Stimulated activated CD8-positive, alpha-beta memory T cell treated with anti-CD3 and anti-CD28 coated beads, Interleukin-15, amount 100 ng/mL, for 24 hours (primary cell): ENCODE results near the gene CEBPA.

Source experiments
- DNase-seq: peaks from one replicate; pipeline ENCODE4 v3.0.0-alpha.2; 2020; ENCODE audit warnings: low read depth

The CEBPA gene

DNA sequence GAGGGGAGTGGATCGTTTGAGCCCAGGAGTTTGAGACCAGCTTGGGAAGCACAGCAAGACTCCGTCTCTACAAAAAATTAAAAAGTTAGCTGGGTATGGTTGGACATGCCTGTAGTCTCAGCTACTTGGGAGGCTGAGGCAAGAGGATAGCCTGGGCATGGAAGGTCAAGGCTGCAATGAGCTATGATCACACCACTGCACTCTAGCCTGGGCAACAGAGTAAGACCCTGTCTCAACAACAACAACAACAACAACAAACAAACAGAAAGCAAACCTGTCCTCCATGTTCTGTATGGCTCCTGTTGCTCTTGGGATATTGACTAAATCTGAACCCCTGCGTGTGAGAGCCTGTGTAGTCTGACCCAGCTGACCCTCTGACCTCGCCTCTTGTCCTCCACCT is 14.9 kb downstream of the CEBPA start:
- DNase-seq, result no peak

DNA sequence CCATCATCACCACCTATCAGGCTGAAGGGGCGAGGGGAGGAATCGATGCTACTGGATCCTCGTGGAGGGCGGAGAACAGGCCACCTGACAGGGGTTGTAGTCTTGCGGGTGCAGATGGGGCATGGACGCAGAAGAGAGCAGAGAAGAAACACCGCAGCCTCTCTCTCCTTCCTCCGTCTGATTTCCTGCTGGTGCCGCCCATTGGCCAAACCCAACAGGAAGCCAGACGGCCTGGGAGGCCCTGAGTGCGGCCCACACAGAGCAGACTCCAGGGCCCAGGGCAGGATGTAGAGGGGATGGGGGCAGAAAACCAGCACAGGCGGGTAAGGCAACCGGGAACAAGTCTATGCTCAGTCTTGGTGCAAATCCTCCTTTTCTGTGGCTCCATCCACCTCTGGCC is 15.4 kb downstream of the CEBPA start:
- no peak for DNase-seq

DNA sequence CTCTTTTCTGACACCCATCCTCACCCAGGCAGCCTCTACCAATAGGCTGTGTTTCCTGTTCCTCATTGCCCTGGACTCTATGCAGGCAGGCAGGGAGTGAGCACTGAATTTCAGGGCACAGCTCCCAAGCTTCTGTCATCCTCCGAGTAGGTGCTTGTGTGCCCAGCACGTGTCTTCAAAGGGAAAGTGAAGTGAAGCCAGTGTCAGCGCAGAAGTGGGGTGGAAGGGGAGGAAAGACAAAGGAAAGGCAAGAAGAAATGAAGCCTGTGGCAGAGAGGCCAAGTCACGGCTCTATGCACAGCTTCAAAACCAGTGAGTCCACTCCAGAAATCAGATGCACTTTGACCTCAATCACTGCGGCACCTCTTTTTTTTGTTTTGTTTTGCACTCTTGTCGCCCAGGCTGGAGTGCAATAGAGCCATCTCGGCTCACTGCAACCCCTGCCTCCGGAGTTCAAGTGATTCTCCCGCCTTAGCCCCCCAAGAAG is 16.9 kb downstream of the CEBPA start:
- no peak for DNase-seq

DNA sequence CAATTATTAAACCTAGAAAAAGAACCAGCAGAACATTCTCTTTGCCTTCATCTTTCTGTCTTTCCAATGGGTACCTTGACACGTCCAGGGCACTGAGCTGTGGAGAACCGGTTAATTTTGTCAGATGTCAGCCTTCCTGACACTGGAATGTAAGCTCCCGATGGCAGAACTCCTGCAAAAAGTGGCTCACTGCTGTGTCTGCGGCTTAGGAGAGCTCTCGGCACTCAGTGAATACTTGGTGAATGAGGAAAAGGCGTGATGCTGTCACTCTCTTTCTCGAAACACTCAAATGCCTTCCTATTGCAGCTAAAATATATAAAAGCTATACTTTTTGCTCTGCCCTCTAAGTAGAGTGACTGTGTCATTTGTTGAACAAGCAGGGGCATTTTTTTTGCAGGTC is 17.6 kb downstream of the CEBPA start:
- no peak for DNase-seq

DNA sequence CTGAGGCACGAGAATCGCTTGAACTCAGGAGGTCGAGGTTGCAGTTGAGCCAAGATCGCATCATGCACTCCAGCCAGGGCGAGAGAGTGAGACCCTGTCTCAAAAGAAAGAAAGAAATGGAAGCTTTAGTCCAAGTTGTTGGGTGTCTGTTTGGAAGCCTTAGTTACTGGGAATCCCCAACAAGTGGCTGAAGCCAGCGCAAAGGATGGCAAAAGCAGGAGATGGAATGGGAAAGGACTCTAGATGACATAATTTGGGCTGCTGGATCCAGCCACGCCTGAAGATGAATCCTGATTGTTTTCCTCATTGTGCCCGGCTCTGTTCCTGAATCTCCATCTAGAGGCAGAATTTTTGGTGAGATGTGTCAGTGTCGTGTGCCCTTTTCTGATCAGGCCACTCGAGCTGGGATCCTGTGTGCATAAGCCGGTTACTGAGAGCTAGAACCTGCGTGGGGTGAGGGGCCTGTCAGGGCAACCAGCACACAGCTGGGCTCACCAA is 18.1 kb downstream of the CEBPA start:
- DNase-seq, result no peak

DNA sequence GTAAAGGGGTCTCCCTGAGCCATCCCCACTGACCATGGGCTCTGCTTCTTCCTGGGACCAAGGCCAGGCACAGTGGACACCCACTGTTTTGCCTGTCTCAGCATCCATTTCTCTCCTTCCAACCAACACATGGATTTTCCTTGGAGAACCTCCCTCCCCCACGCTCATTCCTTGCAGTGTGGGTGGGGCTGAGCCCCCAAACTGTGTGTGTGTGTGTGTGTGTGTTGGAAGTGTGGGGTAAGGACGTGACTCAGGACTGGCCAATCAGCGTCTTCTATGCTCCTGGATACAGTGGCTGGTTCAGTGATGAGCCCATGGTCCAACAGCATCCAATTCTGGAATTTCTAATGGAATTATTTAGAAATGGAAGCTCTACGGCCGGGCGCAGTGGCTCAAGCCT is 18.7 kb downstream of the CEBPA start:
- no peak for DNase-seq

DNA sequence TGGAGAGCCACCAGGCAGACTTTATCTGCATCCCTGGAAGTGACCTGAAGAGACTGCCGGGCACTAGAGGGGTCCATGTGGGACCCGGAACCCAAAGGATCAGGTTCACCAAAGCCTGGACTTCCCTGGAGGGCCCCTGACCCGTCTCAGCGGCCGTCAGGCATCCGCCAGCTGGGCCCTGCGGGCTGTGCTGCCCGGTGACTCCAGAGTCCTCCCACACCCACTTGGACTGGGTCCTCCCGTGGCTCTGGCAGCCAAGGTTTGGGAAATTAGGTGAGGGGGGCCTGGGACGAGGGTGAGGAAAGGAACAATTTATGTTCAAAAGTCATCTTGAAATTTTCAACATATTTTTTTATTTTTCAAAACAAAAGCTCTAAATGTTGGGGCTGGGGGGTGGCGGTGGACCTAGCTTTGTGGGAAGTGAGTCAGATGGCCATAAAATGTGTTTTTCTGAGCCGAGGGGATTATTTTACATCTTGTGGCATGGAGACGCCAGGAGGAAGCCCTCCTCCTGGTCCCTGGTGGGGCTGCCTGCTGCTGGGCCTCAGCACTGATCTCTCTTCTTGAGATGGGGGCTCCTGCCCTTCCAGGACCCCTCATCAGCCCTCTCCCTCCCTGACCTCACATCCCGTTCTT is 20.2 kb downstream of the CEBPA start:
- DNase-seq, result no peak

DNA sequence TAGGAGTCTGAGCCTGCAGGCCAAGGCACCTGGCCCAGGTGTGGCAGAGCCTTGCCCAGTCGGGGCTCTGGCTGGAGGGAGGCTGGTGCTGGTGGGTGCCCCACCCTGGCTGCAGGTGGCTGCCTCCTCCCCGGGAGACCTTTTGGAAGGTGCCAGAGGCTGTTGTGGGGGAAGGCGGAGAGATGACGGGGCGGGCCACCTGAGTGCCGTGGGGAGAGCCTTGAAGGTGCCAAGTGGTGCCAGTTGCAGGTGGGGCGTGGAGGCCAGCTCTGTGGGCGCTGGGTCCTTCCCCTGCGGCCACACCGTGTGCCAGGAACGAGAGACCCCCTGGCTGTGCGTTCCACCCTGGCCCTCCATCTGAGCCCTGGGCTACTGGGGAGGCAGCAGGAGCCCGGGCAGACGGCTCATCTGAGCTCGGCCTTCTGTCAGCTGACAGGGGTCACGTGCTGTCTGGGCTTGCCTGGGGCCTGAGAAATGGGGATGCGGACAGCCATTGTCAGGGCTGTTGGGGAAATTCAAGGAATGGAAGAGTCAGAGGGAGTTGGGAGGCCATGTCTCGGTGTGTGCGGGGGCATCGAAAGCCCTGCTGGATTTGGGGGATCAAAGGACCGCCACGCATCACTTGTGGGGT is 20.9 kb downstream of the CEBPA start:
- DNase-seq, result no peak

DNA sequence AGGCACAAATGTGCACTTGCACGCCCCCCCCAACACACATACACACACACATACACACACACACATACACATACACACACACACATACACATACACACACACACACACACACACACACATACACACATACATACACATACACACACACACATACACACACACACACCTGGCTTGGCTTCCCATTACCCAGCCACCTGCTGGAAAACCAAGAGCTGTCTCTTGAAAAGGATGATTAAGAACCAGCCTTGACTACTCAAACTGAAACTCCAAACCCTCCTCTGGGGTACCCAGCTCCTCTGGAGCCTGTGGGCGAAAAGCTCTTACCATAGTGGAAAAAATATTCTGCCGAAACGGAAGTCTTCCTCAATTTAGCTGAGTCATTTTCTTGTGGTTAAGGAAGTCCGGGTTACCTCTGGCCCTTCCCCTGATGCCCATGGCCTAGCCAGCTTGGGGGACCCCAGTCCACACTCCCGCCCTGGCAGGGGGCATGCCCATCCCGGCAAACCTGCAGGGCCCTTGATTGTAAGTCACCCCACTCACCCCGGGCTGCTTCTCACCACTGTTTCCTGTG is 21.9 kb downstream of the CEBPA start:
- no peak for DNase-seq

DNA sequence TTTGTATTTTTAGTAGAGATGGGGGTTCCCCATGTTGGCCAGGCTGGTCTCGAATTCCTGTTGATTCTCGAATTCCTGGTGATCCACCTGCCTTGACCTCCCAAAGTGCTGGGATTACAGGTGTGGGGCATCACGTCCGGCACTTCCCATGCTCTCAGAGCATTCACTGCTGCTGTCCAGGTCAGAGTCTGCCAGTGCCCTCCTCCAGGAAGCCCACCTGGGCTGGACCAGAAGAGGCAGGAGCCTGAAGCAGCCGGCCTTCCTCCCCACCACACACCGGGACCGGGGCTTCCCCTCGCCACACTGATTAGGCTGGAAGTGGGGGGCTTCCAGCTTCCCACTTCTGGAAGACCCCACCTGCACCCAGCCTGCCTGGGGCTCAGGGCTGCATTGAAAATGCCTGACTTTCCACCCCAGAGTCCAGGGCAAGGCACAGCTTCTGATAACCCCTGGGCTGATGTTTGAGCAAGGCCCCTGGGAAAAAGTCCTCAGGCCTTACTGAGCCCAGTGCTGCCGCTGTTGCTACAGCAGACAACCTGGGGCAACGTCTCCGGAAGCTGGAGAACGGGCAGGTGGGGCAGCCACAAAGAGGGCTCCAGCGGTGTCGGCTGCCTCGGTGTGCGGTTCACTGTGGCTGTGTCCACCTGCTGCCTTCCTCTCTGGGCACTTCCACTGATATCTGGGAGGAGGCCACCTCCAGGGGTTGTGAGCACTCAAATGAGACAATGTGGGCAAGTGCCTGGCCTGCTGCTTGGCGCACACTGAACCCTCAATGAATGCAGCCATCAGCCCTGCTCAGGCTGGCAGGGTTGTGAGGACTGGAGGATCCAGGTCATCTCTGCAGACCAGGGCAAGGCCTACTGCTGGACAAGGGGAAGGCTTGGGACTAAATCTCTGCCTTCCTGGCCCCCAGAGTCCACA is 22.6 kb downstream of the CEBPA start:
- DNase-seq, result no peak

DNA sequence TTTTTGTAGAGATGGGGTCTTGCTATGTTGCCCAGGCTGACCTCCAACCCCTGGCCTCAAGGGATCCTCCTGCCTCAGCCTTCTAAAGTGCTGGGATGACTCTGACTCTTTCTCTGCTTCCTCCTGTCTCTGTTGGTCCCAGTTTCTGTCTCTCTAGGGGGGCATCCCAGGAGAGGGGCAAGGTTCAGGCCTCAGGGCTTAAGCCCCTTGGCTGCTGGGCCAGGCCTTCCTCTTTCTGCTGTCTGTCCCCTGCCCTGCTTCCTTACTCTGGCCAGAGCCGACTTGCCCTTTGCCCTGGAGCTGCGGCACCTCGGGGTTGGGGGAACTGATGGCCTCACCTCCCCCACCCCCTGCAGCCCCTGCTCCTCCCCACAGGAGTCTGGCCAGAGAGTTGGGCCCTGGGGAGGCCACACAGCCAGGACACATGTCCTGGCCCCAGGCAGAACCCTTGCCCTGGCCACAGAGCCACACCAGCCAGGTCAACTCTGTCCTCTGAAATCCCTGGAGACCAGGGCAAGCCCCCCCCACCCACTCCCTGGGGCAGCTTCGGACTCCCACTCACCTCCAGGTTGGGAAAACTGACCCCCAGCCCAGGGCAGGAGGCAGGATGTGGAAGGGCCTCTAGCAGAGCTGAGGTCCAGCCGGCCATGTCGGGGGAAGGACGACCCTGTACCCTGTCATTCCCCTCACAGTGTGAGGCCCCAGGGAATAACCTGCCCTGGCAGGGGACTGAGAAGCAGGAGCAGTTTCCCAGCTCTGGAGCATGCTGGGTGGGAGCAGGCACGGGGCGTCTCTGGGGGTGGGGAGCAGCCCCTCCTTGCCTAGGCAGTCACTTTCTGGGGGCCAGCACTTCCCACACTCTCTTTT is 23.7 kb downstream of the CEBPA start:
- no peak for DNase-seq

DNA sequence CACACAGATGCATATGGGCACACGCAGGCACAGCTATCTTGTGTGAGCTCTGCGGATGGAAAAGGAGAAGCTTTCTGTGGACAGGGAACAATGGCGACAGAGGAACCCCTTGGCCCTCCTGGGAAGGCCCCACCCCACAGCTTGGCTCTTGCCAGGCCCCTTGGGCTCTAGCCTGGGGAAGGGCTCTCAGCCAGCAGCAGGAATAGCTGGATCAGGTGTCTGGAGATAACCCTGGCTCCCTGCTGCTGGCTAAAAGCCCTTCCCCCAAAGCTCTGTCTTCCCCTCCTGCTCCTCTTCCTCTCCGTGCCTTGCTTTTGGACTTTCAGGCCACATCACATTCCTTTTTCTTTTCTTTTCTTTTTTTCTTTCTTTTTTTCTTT is 24.3 kb downstream of the CEBPA start:
- DNase-seq, result no peak

DNA sequence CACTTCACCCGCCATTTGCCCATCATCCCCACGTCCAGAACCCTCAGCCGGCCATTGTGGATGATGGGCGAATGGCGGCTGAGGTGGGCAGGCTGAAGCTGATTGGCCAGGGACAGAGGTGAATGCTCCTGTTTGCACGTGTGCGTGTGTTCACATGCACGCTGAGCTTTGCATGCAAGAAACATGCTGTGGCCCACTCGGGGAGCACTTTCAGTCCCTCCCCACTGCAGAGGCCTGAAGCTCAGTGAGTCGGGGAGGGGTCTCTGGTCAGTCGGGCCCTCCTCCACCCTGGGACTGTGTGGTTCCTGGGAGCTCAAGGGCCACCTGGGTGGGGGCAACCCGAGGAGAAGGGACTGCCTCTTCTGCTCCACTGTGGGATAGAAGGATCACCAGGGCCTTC is 24.9 kb downstream of the CEBPA start:
- DNase-seq, result no peak

DNA sequence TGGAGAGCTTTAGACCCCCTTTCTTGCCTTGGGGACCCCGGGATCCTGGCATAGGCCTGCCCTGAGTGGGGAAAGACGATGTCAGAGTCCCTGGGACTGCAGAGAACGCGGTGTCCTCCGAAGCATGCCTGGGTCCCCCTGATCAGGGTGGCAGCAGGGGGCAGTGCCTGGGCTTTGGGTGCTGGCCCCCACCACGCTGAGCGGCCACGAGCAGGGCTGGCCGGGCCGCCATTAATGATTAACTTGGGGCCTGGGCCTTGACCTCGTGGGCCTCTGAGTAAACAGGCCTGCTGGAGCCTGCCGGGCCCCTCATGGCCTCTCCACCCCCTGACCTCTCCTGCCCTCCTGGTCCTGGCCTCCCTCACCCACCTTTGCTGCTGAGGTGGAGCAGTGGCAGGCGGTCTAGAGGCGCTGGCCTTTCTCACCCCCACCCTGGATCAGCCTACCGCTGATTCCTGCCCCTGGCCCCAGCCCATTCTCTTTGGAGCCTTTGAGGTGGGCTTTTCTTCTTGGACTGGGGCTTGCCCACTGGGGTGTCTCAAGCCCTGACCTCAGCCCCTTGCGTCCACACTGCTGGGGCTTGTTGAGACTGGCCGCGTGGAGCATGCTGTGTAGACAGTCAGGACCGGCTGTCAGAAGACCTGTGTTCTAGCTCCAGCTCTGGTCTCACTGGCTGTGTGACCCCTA is 26.3 kb downstream of the CEBPA start:
- no peak for DNase-seq

DNA sequence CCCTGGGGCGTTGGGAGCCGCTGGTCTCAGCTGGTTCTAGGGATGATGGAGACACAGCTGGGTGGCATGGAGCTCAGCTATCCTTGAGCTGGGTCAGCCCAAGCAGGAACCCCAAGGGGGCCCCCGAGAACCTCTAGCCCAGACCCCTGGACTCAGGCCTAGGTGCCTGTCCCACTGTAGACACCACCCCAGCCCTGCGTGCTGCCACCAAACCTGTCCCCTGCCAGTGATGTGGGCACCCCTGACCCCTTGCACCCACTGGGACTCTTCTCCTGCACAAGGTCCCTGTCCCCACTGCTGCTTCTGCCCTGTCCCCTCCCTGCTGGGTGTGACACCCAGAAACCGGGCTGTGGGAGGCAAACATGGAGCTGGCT is 26.8 kb downstream of the CEBPA start:
- no peak for DNase-seq

DNA sequence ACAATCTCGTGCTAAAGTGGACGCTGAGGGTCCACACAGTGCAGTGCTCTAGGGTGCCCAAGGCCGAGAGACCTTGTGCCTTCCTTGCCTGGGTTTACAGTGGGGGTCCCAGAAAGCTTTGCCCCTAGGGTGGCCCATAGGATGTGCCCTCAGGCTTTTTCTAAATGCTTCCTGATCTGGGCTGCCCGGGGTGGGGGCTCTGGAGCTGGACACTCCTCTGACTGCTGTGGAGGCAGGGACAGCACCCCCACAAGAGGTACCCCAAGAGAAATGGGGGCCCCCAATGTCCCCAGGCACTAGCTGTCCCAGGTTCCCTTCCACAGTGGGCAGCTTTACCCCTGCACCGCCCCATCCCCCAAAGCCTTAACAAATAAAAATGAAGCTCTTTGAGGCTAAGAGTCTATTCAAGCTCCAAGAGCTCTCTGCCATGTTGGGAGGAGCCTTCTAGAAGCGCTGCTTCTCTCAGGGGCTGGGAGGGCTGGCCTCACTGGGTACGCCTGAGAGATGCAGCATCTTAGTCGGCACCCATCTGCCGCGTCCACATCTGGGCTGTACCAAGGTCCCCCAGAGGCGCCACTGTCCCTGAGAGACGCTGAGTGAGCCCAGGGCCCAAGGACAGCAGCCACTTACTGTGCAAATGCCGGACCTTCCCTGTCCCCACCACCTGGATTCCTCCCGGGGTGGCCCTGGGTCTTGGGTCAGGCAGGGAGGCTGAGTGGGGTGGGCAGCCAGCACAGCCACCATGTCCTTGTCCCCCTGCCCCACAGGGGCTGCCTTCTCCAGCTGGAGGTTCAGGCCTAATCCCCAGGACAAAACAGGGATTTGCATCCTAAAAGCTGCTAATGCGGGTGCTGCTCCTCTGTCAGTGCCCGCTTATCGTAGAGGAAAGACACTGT is 27.4 kb downstream of the CEBPA start:
- no peak for DNase-seq

DNA sequence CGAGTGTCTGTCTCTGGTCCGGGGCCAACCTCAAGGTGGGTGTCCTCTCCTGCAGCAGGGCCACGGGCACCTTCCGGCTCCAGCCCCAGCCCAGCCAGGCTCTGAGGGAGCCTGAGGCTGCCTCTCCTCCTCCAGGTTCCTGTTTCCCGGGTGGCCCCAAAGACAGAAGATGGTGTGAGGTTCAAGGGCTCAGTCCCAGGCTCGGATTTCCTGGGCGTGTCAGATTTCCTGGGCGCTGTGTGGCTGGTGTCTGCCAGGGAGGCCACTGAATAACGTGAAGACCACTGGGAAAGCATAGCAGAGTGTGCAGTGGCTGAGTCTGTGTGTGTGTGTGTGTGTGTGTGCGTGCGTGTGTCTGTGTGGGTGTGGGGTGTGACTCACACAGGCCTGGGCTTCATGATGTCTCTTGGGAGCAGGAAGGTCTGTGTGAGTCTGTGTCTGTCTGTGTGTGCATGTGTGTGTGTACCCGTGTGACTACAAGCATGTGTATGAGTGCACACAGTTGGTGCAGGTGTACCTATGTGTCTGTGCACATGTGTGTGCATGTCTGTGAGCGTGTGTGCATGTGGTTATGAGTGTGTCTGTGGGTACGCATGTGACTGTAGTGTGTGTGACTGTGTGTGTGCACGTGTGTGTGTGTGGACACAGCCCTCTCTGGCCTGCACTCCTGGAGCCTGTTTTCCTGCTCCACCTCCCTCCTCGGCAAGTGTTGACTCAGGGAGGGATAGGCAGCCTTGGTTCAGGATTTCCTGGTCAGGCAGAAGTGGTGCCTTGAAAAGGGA is 28.3 kb downstream of the CEBPA start:
- no peak for DNase-seq

DNA sequence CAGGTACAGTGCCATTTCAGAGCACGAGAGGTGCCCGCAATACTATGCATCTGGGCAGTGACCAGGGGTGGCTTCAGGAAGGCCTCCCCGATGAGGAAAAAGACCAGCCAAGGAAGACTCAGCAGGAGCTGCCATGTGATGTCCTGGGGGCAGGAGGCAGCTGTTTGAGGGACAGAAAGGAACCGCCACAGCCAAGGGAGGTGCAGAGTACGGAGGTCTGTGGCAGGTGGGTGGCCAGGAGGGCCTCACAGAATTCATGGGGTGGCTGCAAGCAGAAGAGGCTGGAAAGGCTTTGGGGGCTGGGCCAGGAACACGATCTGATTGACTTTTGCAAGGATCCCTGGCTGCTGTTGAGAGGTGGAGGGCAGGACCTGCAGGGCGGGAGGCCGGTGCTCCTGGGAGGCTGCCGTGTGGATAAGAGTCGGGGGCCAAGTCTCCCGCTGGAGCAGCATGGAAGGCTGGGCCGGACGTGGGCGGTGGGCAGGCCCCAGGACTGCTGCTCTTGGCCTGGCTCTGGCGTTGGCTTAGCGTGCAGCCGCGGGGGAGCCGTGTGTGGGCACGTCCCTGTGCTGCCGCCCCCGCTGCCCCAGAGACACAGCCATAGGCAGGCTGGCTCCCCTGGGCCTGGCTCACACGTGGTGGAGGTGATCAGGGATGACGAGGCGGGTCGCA is 29.1 kb downstream of the CEBPA start:
- no peak for DNase-seq
